Liver (tissue), 9 donors: ENCODE measurements around the gene EYA3. TPM values are rescaled to one million over a fixed set of nuclear protein-coding genes. Genes with fewer than 3 reads are reported as not detected.

Experiments
- DNase-seq: peaks from one replicate; pipeline ENCODE4 v3.0.0-alpha.2; 2017; ENCODE audit warnings: low spot score
- H3K27ac ChIP-seq, 2 donors: one replicate each; pipeline ENCODE4 v1.7.0; 2013; ENCODE audit warnings: inconsistent platforms in 2 of 2, low read length in 2 of 2, control low read depth in 1 of 2, low read depth in 1 of 2, mild to moderate bottlenecking in 1 of 2
- H3K27me3 ChIP-seq, 4 donors: one replicate each; pipeline versions ENCODE4 v1.6.1 to v1.7.0; 2013; ENCODE audit warnings: low read length in 3 of 4, inconsistent platforms in 1 of 4, mild to moderate bottlenecking in 1 of 4, moderate library complexity in 1 of 4; ENCODE audit not compliant: control insufficient read depth in 4 of 4, insufficient read depth in 4 of 4
- H3K36me3 ChIP-seq, 4 donors: one replicate each; pipeline versions ENCODE4 v1.6.1 to v1.7.0; 2013; ENCODE audit warnings: low read length in 3 of 4, mild to moderate bottlenecking in 3 of 4, low read depth in 1 of 4, moderate library complexity in 1 of 4; ENCODE audit not compliant: control insufficient read depth in 4 of 4, insufficient read depth in 3 of 4
- H3K4me1 ChIP-seq, 4 donors: one replicate each; pipeline versions ENCODE4 v1.6.1 to v1.7.0; 2013; ENCODE audit warnings: low read length in 3 of 4, mild to moderate bottlenecking in 3 of 4, moderate library complexity in 1 of 4; ENCODE audit not compliant: control insufficient read depth in 4 of 4, insufficient read depth in 4 of 4
- H3K4me3 ChIP-seq, 3 donors: one replicate each; pipeline versions ENCODE4 v1.6.1 to v1.7.0; 2013; ENCODE audit warnings: low read length in 3 of 3, control low read depth in 1 of 3, low read depth in 1 of 3, mild to moderate bottlenecking in 1 of 3
- H3K9ac ChIP-seq, 2 donors: one replicate each; pipeline ENCODE4 v1.7.0; 2013; ENCODE audit warnings: low read length in 2 of 2, mild to moderate bottlenecking in 2 of 2, moderate library complexity in 2 of 2, control low read depth in 1 of 2, low read depth in 1 of 2
- H3K9me3 ChIP-seq, 4 donors: one replicate each; pipeline versions ENCODE4 v1.6.1 to v1.7.0; 2013; ENCODE audit warnings: low read length in 3 of 4; ENCODE audit not compliant: control insufficient read depth in 4 of 4
- EGR1 ChIP-seq, 2 donors: IDR thresholded peaks; 2 replicates each; pipeline ENCODE4 v1.6.1; 2016 to 2018; ENCODE audit warnings: antibody characterized with exemption in 2 of 2, low read depth in 2 of 2
- FOXA1 ChIP-seq: IDR thresholded peaks from 2 replicates; pipeline ENCODE4 v1.6.1; 2016; ENCODE audit warnings: antibody characterized with exemption
- FOXA2 ChIP-seq: IDR thresholded peaks from 2 replicates; pipeline ENCODE4 v1.6.1; 2016; ENCODE audit warnings: antibody characterized with exemption
- GABPA ChIP-seq, 2 donors: IDR thresholded peaks in 1 of 2; conservative IDR thresholded peaks in 1 of 2; 2 replicates each; pipeline ENCODE4 v1.6.1; 2016; ENCODE audit warnings: antibody characterized with exemption in 2 of 2, mild to moderate bottlenecking in 1 of 2, moderate library complexity in 1 of 2
- HNF4A ChIP-seq, 2 donors: conservative IDR thresholded peaks; 2 replicates each; pipeline ENCODE4 v1.6.1; 2016; ENCODE audit warnings: antibody characterized with exemption in 2 of 2, mild to moderate bottlenecking in 2 of 2
- HNF4G ChIP-seq: IDR thresholded peaks from 2 replicates; pipeline ENCODE4 v1.6.1; 2016; ENCODE audit warnings: antibody characterized with exemption
- JUND ChIP-seq, 2 donors: IDR thresholded peaks; 2 replicates each; pipeline ENCODE4 v1.6.1; 2016; ENCODE audit warnings: antibody characterized with exemption in 2 of 2
- NR2F2 ChIP-seq: IDR thresholded peaks from 2 replicates; pipeline ENCODE4 v1.6.1; 2016; ENCODE audit warnings: antibody characterized with exemption
- RAD21 ChIP-seq, 2 donors: IDR thresholded peaks; 2 replicates each; pipeline ENCODE4 v1.6.1; 2016; ENCODE audit warnings: antibody characterized with exemption in 2 of 2, mild to moderate bottlenecking in 2 of 2
- RXRA ChIP-seq, 2 donors: IDR thresholded peaks; 2 replicates each; pipeline ENCODE4 v1.6.1; 2017 to 2018; ENCODE audit warnings: antibody characterized with exemption in 2 of 2, mild to moderate bottlenecking in 1 of 2
- SP1 ChIP-seq: IDR thresholded peaks from 2 replicates; pipeline ENCODE4 v1.6.1; 2018; ENCODE audit warnings: antibody characterized with exemption, mild to moderate bottlenecking
- TAF1 ChIP-seq: conservative IDR thresholded peaks from 2 replicates; pipeline ENCODE4 v1.6.1; 2016; ENCODE audit warnings: antibody characterized with exemption, mild to moderate bottlenecking
- YY1 ChIP-seq: IDR thresholded peaks from 2 replicates; pipeline ENCODE4 v1.6.1; 2016; ENCODE audit warnings: antibody characterized with exemption, mild to moderate bottlenecking
- WGBS: extraction: QIAGEN DNeasy Blood & Tissue Kit; methylation state at CpG from one replicate; pipeline ENCODE4 v1.1.7; 2013; 5-methylcytosine and 5-hydroxymethylcytosine counted together
- polyA plus RNA-seq, 2 donors: library from polyadenylated mRNA; stranded (reverse) in 1 of 2; unstranded in 1 of 2; fragments of 200-250 nt in 1 of 2; fragments of >200 nt in 1 of 2; fragmentation: Nextera tagmentation in 1 of 2; extraction: Ambion mirVana in 1 of 2; gene quantifications; one replicate each; pipeline versions ENCODE4 v1.2.1 to v1.2.3, GENCODE V29; 2013 to 2015
- total RNA-seq, 2 donors: library from RNA; depleted of rRNA; stranded (reverse); fragments of >200 nt; gene quantifications; one replicate each; pipeline ENCODE4 v1.2.3, GENCODE V29; 2014
- TF ChIP-seq, protein P1 (sequence below): IDR thresholded peaks from 2 replicates; pipeline ENCODE4 v1.6.1; 2016; ENCODE audit warnings: antibody characterized with exemption
- TF ChIP-seq, protein P2 (sequence below): IDR thresholded peaks from 2 replicates; pipeline ENCODE4 v1.6.1; 2016; ENCODE audit warnings: antibody characterized with exemption, mild to moderate bottlenecking
- TF ChIP-seq, protein P3 (sequence below): fragments of 150-350 bp; IDR thresholded peaks from 2 replicates; pipeline ENCODE4 v1.5.1; 2017; ENCODE audit warnings: improper control_type of control experiment, low read depth, low read length; ENCODE audit not compliant: missing input control
- TF ChIP-seq, protein P4 (sequence below): IDR thresholded peaks from 2 replicates; pipeline ENCODE4 v1.6.1; 2016; ENCODE audit warnings: antibody characterized with exemption
- TF ChIP-seq, protein P5 (sequence below): IDR thresholded peaks from 2 replicates; pipeline ENCODE4 v1.6.1; 2016; ENCODE audit warnings: antibody characterized with exemption
- donor health status: healthy.
- donor health status: healthy.
- donor health status: healthy.
- donor health status: healthy.
- donor health status: healthy.

The EYA3 gene
- total and polyA plus RNA-seq, 4 donors, result 3.6 to 12.6 (median 6.0) TPM

DNA sequence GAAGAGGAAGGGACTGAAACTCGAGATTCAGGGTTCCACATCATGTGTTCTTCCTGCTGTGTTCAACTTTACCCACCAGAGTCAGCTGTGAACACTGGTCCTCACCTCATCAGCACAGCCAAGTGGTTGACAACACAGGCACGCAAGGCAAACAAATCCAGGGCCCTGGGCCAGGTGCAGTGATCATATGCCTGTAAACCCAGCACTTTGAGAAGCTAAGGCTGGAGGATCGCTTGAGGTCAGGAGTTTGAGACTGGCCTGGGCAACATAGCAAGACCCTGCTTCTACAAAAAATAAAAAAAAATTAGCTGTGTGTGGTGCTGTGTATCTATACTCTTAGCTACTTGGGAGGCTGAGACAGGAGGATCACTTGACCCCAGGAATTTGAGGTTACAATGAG lies 137.0 kb downstream of the EYA3 start:
- peaks cover 1 to 41% (median 31%) of the 10 kb centered on the region in 4 donors for H3K4me1 ChIP-seq
- H3K4me3 ChIP-seq, result no peak overlapping the region
- no peaks in the 10 kb centered on the region for H3K9me3 ChIP-seq
- TF ChIP-seq SP1 (no peak), TAF1 (no peak), EGR1 (IDR thresholded peaks at IDR 0.05; ENCODE audit: low read depth in 2 of 2) (no peak), NR2F2 (no peak), HNF4G (no peak), FOXA2 (peak; percentile 5), RAD21 (IDR thresholded peaks at IDR 0.05) (peak; percentile 25 to 28), HNF4A (conservative IDR thresholded peaks at IDR 0.05) (peak in 1 of 2 donors; percentile 27), GABPA (IDR thresholded peaks at IDR 0.05 in 1 of 2, conservative IDR thresholded peaks at IDR 0.05 in 1 of 2) (no peak), YY1 (no peak), RXRA (IDR thresholded peaks at IDR 0.05) (peak; percentile 55 to 58), FOXA1 (no peak), JUND (IDR thresholded peaks at IDR 0.05) (no peak)
- TF ChIP-seq, protein P1, sequence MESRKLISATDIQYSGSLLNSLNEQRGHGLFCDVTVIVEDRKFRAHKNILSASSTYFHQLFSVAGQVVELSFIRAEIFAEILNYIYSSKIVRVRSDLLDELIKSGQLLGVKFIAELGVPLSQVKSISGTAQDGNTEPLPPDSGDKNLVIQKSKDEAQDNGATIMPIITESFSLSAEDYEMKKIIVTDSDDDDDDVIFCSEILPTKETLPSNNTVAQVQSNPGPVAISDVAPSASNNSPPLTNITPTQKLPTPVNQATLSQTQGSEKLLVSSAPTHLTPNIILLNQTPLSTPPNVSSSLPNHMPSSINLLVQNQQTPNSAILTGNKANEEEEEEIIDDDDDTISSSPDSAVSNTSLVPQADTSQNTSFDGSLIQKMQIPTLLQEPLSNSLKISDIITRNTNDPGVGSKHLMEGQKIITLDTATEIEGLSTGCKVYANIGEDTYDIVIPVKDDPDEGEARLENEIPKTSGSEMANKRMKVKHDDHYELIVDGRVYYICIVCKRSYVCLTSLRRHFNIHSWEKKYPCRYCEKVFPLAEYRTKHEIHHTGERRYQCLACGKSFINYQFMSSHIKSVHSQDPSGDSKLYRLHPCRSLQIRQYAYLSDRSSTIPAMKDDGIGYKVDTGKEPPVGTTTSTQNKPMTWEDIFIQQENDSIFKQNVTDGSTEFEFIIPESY, result no peak
- TF ChIP-seq, protein P2, sequence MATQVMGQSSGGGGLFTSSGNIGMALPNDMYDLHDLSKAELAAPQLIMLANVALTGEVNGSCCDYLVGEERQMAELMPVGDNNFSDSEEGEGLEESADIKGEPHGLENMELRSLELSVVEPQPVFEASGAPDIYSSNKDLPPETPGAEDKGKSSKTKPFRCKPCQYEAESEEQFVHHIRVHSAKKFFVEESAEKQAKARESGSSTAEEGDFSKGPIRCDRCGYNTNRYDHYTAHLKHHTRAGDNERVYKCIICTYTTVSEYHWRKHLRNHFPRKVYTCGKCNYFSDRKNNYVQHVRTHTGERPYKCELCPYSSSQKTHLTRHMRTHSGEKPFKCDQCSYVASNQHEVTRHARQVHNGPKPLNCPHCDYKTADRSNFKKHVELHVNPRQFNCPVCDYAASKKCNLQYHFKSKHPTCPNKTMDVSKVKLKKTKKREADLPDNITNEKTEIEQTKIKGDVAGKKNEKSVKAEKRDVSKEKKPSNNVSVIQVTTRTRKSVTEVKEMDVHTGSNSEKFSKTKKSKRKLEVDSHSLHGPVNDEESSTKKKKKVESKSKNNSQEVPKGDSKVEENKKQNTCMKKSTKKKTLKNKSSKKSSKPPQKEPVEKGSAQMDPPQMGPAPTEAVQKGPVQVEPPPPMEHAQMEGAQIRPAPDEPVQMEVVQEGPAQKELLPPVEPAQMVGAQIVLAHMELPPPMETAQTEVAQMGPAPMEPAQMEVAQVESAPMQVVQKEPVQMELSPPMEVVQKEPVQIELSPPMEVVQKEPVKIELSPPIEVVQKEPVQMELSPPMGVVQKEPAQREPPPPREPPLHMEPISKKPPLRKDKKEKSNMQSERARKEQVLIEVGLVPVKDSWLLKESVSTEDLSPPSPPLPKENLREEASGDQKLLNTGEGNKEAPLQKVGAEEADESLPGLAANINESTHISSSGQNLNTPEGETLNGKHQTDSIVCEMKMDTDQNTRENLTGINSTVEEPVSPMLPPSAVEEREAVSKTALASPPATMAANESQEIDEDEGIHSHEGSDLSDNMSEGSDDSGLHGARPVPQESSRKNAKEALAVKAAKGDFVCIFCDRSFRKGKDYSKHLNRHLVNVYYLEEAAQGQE, result no peak
- TF ChIP-seq, protein P3, sequence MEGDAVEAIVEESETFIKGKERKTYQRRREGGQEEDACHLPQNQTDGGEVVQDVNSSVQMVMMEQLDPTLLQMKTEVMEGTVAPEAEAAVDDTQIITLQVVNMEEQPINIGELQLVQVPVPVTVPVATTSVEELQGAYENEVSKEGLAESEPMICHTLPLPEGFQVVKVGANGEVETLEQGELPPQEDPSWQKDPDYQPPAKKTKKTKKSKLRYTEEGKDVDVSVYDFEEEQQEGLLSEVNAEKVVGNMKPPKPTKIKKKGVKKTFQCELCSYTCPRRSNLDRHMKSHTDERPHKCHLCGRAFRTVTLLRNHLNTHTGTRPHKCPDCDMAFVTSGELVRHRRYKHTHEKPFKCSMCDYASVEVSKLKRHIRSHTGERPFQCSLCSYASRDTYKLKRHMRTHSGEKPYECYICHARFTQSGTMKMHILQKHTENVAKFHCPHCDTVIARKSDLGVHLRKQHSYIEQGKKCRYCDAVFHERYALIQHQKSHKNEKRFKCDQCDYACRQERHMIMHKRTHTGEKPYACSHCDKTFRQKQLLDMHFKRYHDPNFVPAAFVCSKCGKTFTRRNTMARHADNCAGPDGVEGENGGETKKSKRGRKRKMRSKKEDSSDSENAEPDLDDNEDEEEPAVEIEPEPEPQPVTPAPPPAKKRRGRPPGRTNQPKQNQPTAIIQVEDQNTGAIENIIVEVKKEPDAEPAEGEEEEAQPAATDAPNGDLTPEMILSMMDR, result no peak
- TF ChIP-seq, protein P4, sequence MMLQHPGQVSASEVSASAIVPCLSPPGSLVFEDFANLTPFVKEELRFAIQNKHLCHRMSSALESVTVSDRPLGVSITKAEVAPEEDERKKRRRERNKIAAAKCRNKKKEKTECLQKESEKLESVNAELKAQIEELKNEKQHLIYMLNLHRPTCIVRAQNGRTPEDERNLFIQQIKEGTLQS, result no peak
- TF ChIP-seq, protein P5, sequence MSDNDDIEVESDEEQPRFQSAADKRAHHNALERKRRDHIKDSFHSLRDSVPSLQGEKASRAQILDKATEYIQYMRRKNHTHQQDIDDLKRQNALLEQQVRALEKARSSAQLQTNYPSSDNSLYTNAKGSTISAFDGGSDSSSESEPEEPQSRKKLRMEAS, result no peak
- no peaks in the 10 kb centered on the region for H3K36me3 ChIP-seq
- 22% methylated on average over 3 of the region's 3 CpGs for WGBS
- no peak overlapping the region for H3K9ac ChIP-seq
- H3K27me3 ChIP-seq, result no peaks in the 10 kb centered on the region
- H3K27ac ChIP-seq, result peak overlapping the region; percentile 43 to 68
- DNase-seq, result no peak
